GM12891 (cell line): ENCODE measurements around the gene SCN9A.
"Not testable (repeated sequence)": the region's sequence is repeated elsewhere in the genome, so short reads cannot be mapped to it uniquely, and the experiment has no call there.

Experiments
- DNase-seq: peaks from one replicate; pipeline ENCODE4 v3.0.0; 2011; ENCODE audit warnings: low spot score; ENCODE audit not compliant: insufficient read length
- FAIRE-seq: peaks from 2 replicates; lab custom pipeline; 2011; peaks lifted over from hg19 to GRCh38; lab: Jason Lieb, UNC
- PAX5 ChIP-seq: IDR thresholded peaks from 2 replicates; pipeline ENCODE4 v1.6.1; 2011; ENCODE audit warnings: low read length, moderate library complexity, mild to moderate bottlenecking; ENCODE audit not compliant: insufficient read depth, severe bottlenecking
- POLR2A ChIP-seq: IDR thresholded peaks from 2 replicates; pipeline ENCODE4 v1.6.1; 2011; ENCODE audit warnings: low read depth, low read length, control low read depth
- POLR2AphosphoS5 ChIP-seq: IDR thresholded peaks from 2 replicates; pipeline ENCODE4 v1.6.1; 2011; ENCODE audit warnings: low read depth, low read length, control low read depth
- POU2F2 ChIP-seq: IDR thresholded peaks from 2 replicates; pipeline ENCODE4 v1.6.1; 2011; ENCODE audit warnings: low read depth, mild to moderate bottlenecking, control low read depth, low read length, moderate library complexity
- SPI1 ChIP-seq: IDR thresholded peaks from 2 replicates; pipeline ENCODE4 v1.6.1; 2011; ENCODE audit warnings: low read depth, low read length, control low read depth
- TAF1 ChIP-seq: IDR thresholded peaks from 2 replicates; pipeline ENCODE4 v1.6.1; 2011; ENCODE audit warnings: low read depth, low read length, control low read depth

Gene SCN9A

GRCh38 chr2:166230024-166230723 lies 145.6 kb downstream of the SCN9A start:
- DNase-seq (no peak), FAIRE-seq (no peak)
- no peak for TF ChIP-seq POLR2A
- no peak for TF ChIP-seq PAX5
- no peak for TF ChIP-seq POLR2AphosphoS5
- TF ChIP-seq SPI1 = no peak
- no peak for TF ChIP-seq TAF1
- no peak for TF ChIP-seq POU2F2

DNA sequence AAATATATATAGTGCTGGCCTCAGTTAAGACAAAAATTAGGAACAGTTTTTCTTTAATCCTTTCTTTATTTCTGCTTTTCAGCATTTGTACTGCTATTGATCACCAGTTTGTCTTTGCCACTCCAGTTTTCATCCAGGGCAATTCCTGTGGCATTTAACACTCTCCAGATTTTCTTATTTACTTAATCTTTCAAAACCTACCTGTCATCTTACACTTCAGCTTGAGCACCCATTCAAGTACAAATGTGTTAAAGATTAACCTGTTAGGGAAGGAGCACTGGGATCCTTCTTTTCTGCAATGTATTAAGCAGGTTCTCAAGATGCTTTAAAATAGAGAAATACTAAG lies 146.1 kb downstream of the SCN9A start:
- no peak for FAIRE-seq
- no peak for DNase-seq
- TF ChIP-seq PAX5 = no peak
- no peak for TF ChIP-seq TAF1
- no peak for TF ChIP-seq POLR2A
- TF ChIP-seq SPI1 = no peak
- no peak for TF ChIP-seq POLR2AphosphoS5
- no peak for TF ChIP-seq POU2F2

GRCh38 chr2:166224197-166224596 lies 151.5 kb downstream of the SCN9A start:
- TF ChIP-seq SPI1 = no peak
- no peak for TF ChIP-seq POU2F2
- TF ChIP-seq POLR2A = no peak
- no peak for TF ChIP-seq POLR2AphosphoS5
- no peak for TF ChIP-seq PAX5
- TF ChIP-seq TAF1 = no peak
- FAIRE-seq = no peak
- no peak for DNase-seq

DNA sequence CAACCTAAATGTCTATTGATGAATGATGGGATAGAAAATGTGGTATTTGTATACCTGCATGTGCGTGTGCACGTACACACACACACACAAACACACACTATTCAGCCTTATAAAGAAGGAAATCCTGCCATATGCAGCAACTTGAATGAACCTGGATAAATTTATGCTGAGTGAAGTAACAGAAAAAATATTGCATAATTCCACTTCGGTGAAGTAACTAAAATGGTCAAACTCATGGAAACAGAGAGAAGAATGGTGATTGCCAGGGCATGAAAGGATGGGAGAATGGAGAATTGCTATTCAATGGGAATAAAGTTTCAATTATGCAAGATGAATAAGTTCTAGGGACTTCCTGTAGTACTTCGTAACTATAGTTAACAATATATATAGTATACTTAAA lies 152.4 kb downstream of the SCN9A start:
- TF ChIP-seq SPI1 (no peak), PAX5 (no peak), POU2F2 (no peak), POLR2AphosphoS5 (no peak), TAF1 (no peak), POLR2A (no peak)
- no peak for FAIRE-seq

GRCh38 chr2:166211079-166211478 lies 164.7 kb downstream of the SCN9A start:
- TF ChIP-seq POLR2AphosphoS5 (no peak), PAX5 (no peak), POU2F2 (no peak), TAF1 (no peak)
- DNase-seq (no peak), FAIRE-seq (no peak)

More for the DNA sequence above, 152.4 kb downstream of the SCN9A start:
- DNase-seq = no peak

- FAIRE-seq, DNase-seq: not testable (repeated sequence)
Measured at GRCh38 chr2:166209944-166210343, 165.8 kb downstream of the SCN9A start.

DNA sequence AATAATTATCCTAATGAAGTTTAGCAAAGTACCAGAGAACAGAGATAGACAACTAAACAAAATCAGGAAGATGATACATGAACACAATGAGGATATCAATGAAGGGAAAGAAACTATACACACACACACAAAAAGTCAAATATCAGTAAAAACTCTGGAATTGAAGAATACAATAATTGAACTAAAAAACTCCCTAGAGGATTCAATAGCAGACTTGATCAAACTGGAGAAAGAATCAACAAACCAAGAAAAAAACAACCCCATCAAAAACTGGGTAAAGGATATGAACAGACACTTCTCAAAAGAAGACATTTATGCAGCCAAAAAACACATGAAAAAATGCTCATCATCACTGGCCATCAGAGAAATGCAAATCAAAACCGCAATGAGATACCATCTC lies 166.4 kb downstream of the SCN9A start:
- not testable (repeated sequence) for DNase-seq, FAIRE-seq

DNA sequence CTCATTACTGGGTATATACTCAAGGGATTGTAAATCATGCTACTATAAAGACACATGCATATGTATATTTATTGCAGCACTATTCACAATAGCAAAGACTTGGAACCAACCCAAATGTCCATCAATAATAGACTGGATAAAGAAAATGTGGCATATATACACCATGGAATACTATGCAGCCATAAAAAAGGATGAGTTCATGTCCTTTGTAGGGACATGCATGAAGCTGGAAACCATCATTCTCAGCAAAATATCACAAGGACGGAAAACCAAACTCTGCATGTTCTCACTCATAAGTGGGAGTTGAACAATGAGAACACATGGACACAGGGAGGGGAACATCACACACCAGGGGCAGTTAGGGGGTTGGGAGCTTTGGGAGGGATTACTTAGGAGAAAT lies 169.6 kb downstream of the SCN9A start:
- not testable (repeated sequence) for FAIRE-seq, DNase-seq

DNA sequence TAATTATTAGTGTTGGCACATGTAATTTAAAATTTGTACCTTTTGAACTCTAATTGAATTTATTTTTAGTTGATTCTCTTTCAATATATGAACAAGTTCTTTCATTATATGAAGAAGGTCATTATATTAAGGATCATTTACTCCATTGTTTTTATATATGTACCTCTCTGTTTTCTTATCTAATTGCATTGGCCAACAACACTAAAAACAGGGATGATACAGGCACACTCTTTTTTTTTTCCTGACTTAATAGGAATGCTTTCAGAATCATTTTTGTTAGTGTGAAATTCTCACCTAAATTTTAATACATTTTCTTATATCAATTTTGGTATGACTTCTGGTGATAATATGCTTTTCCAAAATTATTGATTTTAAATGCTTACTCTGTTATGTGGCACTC lies 173.0 kb downstream of the SCN9A start:
- DNase-seq = no peak
- no peak for FAIRE-seq
- TF ChIP-seq TAF1 (no peak), POLR2AphosphoS5 (no peak), POLR2A (no peak), POU2F2 (no peak), PAX5 (no peak), SPI1 (no peak)

GRCh38 chr2:166197446-166197845 lies 178.3 kb downstream of the SCN9A start:
- FAIRE-seq (no peak), DNase-seq (no peak)

DNA sequence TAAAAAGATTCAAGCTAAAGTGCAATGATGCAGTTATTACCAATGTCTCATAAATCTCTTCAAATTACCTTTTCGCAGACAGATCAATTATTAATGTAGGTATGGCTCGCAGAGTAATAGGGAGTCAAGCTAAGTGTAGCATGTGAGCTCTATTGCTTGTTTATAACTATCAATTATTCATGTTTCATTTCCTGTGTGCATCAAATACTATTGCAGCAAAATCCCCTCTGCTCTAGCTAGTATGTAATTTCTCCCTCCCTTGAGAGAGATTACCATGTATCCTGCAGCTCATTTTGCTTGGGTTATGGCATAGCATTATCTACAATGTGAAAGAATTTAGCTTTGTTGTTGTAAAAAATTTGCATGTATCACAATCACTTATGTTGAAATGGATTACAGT lies 182.3 kb downstream of the SCN9A start:
- TF ChIP-seq POLR2AphosphoS5 (no peak), POU2F2 (no peak), SPI1 (no peak), TAF1 (no peak), POLR2A (no peak), PAX5 (no peak)
- DNase-seq = no peak
- FAIRE-seq = no peak

More at GRCh38 chr2:166197446-166197845, 178.3 kb downstream of the SCN9A start:
- no peak for TF ChIP-seq TAF1
- TF ChIP-seq POLR2A = no peak
- TF ChIP-seq PAX5 = no peak
- no peak for TF ChIP-seq SPI1
- TF ChIP-seq POU2F2 = no peak
- no peak for TF ChIP-seq POLR2AphosphoS5

DNA sequence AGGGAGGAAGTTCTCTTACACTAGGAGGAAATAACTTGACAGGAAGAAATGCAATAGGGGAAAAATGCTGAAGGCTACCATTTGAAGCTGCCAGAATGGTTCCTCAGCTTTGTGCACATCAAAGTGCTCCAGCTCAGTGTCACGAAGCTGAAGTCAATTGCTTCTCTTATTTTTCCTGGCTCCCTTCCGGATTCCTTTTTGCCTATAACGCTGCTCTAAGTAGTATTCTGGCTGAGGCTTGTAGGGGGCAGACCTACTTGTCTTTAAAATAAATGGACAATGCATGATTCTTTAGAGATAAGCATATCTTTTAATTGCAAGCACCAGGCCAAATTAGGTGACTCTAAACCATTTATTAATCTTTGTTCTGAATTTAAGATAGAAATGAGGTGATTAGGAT lies 187.7 kb downstream of the SCN9A start:
- TF ChIP-seq POU2F2 = no peak
- no peak for FAIRE-seq

More for the DNA sequence above, 187.7 kb downstream of the SCN9A start:
- DNase-seq = no peak
